NCI-H345 treated with DMSO at 0.1 percent for 48 hours (cell line): Measurements from ENCODE around the gene SLC7A8.

ENCODE experiments used
- DNase-seq: peaks from one replicate; lab custom pipeline; 2025; ENCODE audit not compliant: unreplicated experiment; lab: John Stamatoyannopoulos, UW

Gene SLC7A8

GRCh38 chr14:23132970-23133369, 50.5 kb downstream of the SLC7A8 start:
- DNase-seq: no peak

- DNase-seq: no peak
Observed at GRCh38 chr14:23131482-23131881, 52.0 kb downstream of the SLC7A8 start.

- DNase-seq: no peak
Observed at GRCh38 chr14:23130871-23131270, 52.6 kb downstream of the SLC7A8 start.

- no peak for DNase-seq
Observed at GRCh38 chr14:23129759-23130316, 53.6 kb downstream of the SLC7A8 start.

GRCh38 chr14:23128969-23129758, 54.3 kb downstream of the SLC7A8 start:
- no peak for DNase-seq

- no peak for DNase-seq
Observed at GRCh38 chr14:23127861-23128260, 55.6 kb downstream of the SLC7A8 start.

- DNase-seq: no peak
Observed at GRCh38 chr14:23126548-23127278, 56.7 kb downstream of the SLC7A8 start.

- DNase-seq: no peak
Observed at GRCh38 chr14:23125933-23126524, 57.4 kb downstream of the SLC7A8 start.

- no peak for DNase-seq
Observed at GRCh38 chr14:23125011-23125410, 58.4 kb downstream of the SLC7A8 start.

GRCh38 chr14:23124337-23124954, 59.0 kb downstream of the SLC7A8 start:
- DNase-seq: no peak

- DNase-seq: no peak
Observed at GRCh38 chr14:23123419-23123818, 60.0 kb downstream of the SLC7A8 start.

- no peak for DNase-seq
Observed at GRCh38 chr14:23122086-23122485, 61.4 kb downstream of the SLC7A8 start.

- no peak for DNase-seq
Observed at GRCh38 chr14:23121361-23121771, 62.1 kb downstream of the SLC7A8 start.

GRCh38 chr14:23120541-23121251, 62.8 kb downstream of the SLC7A8 start:
- peak; percentile 77 for DNase-seq

- no peak for DNase-seq
Observed at GRCh38 chr14:23119363-23120327, 63.8 kb downstream of the SLC7A8 start.

GRCh38 chr14:23118506-23119362, 64.7 kb downstream of the SLC7A8 start, which contains the start of gene CEBPE:
TSS of gene CEBPE (minus strand) at chr14:23119255. CDS start at chr14:23119091, 164 bp downstream.
- DNase-seq: no peak

GRCh38 chr14:23117371-23118020, 66.0 kb downstream of the SLC7A8 start:
- DNase-seq: no peak

- DNase-seq: no peak
Observed at GRCh38 chr14:23115918-23116317, 67.5 kb downstream of the SLC7A8 start.
